K562 (cell line): ENCODE data around the gene CACNG8. TPM values are rescaled to one million over a fixed set of nuclear protein-coding genes. Genes with fewer than 3 reads are reported as not detected.
A peak's percentile ranks its signal among the peaks of the same experiment; 100 is the strongest.

Experiments
- ATAC-seq: fragments of 200-7000 bp; cut with Tn5 transposase; 3 replicates; pipeline ENCODE4 v1.9.1; 2020; ENCODE audit warnings: moderate library complexity
- BruUV-seq: library from RNA; stranded (reverse); fragments of 400-500 nt; replicated peaks from 2 replicates; lab custom pipeline; 2021; lab: Mats Ljungman, UMichigan
- CTCF ChIA-PET: fragments of 300-600 bp; formaldehyde crosslinking; extraction: SDS; loops from one replicate; lab custom pipeline; 2021; ENCODE audit warnings: low intra/inter-chr PET ratio; lab: Yijun Ruan, JAX
- POLR2A ChIA-PET: fragments of 300-600, 350-650 bp; sonication (Branson Sonifier 250); formaldehyde crosslinking; extraction: SDS; loops from one replicate; lab custom pipeline; 2021; ENCODE audit warnings: antibody characterized with exemption, inconsistent platforms; lab: Yijun Ruan, JAX
- DNase-seq, 4 experiments: peaks; one replicate each; pipeline versions ENCODE4 v3.0.0 to v3.0.0-alpha.2; 2011 to 2018; ENCODE audit warnings: low spot score in 3 of 4, mixed read lengths in 3 of 4; ENCODE audit errors: extremely low read depth in 1 of 4
- FAIRE-seq: peaks from 2 replicates; lab custom pipeline; 2011; peaks lifted over from hg19 to GRCh38; lab: Jason Lieb, UNC
- H2AFZ ChIP-seq: 2 replicates; pipeline ENCODE4 v1.6.0; 2011; ENCODE audit warnings: low read depth, low read length, control low read depth, inconsistent platforms
- H3K27ac ChIP-seq: fragments of 200-600 bp; 3 replicates; pipeline ENCODE4 v1.8.0; 2011; ENCODE audit warnings: low read depth, mild to moderate bottlenecking, control low read depth, inconsistent platforms, low read length, moderate library complexity, mixed read lengths; ENCODE audit errors: extremely low read depth
- H3K27me3 ChIP-seq, 2 experiments: fragments of 300-600 bp in 1 of 2; 2 replicates in 1 of 2; 3 replicates in 1 of 2; pipeline versions ENCODE4 v1.6.0 to v1.8.0; 2011; ENCODE audit warnings: inconsistent platforms in 2 of 2, low read length in 2 of 2, mild to moderate bottlenecking in 1 of 2, mixed read lengths in 1 of 2, moderate library complexity in 1 of 2; ENCODE audit not compliant: control insufficient read depth in 2 of 2, insufficient read depth in 2 of 2
- H3K36me3 ChIP-seq: fragments of 300-600 bp; 3 replicates; pipeline ENCODE4 v1.8.0; 2011; ENCODE audit warnings: mild to moderate bottlenecking, low read length, inconsistent platforms; ENCODE audit not compliant: control insufficient read depth, insufficient read depth
- H3K4me1 ChIP-seq, 2 experiments: fragments of 200-600 bp in 1 of 2; replicated peaks in 1 of 2; 2 replicates in 1 of 2; 3 replicates in 1 of 2; pipeline versions ENCODE4 v1.5.1 to v1.8.0; 2011; ENCODE audit warnings: inconsistent platforms in 2 of 2, low read length in 2 of 2, mild to moderate bottlenecking in 1 of 2, mixed read lengths in 1 of 2, moderate library complexity in 1 of 2; ENCODE audit not compliant: control insufficient read depth in 2 of 2, insufficient read depth in 2 of 2
- H3K4me2 ChIP-seq: 2 replicates; pipeline ENCODE4 v1.6.1; 2011; ENCODE audit warnings: low read length, control low read depth, inconsistent platforms, mixed read lengths; ENCODE audit not compliant: insufficient read depth
- H3K4me3 ChIP-seq: fragments of 200-600 bp; sonication (generic), shearing (Covaris generic); 2 replicates; pipeline ENCODE4 v1.5.1; 2016; ENCODE audit warnings: control low read depth, inconsistent platforms
- H3K79me2 ChIP-seq: fragments of 200-600 bp; 3 replicates; pipeline ENCODE4 v1.8.0; 2011; ENCODE audit warnings: low read length, inconsistent platforms; ENCODE audit not compliant: control insufficient read depth, insufficient read depth
- H3K9ac ChIP-seq, 2 experiments: 2 replicates each; pipeline versions ENCODE4 v1.6.0 to v1.6.1; 2011; ENCODE audit warnings: low read depth in 2 of 2, low read length in 2 of 2, control low read depth in 1 of 2, inconsistent platforms in 1 of 2, mild to moderate bottlenecking in 1 of 2, mixed read lengths in 1 of 2; ENCODE audit not compliant: insufficient read depth in 1 of 2
- H3K9me1 ChIP-seq: one replicate; pipeline ENCODE4 v1.6.0; 2011; ENCODE audit warnings: inconsistent platforms, mild to moderate bottlenecking, low read length, moderate library complexity; ENCODE audit not compliant: control insufficient read depth, insufficient read depth
- H3K9me3 ChIP-seq: replicated peaks from 2 replicates; pipeline ENCODE4 v1.5.1; 2011; ENCODE audit warnings: low read depth, low read length, inconsistent platforms; ENCODE audit not compliant: control insufficient read depth, insufficient read depth
- H4K20me1 ChIP-seq: replicated peaks from 2 replicates; pipeline ENCODE4 v1.6.1; 2011; ENCODE audit warnings: low read length, inconsistent platforms, mixed read lengths; ENCODE audit not compliant: control insufficient read depth, insufficient read depth
- GTF2B ChIP-seq: IDR thresholded peaks from 2 replicates; pipeline ENCODE4 v1.6.1; 2011; ENCODE audit not compliant: insufficient read length; ENCODE audit errors: extremely low read depth
- KLF10 ChIP-seq: fragments of 250-450 bp; sonication (Bioruptor Pico); IDR thresholded peaks from 2 replicates; pipeline ENCODE4 v1.6.1; 2021; ENCODE audit warnings: matching md5 sums
- RFX1 ChIP-seq: fragments of 450-650 bp; IDR thresholded peaks from 2 replicates; pipeline ENCODE4 v1.6.1; 2016; ENCODE audit warnings: mild to moderate bottlenecking, moderate library complexity
- THAP12 ChIP-seq: fragments of 250-450 bp; sonication (Bioruptor Pico); IDR thresholded peaks from 2 replicates; pipeline ENCODE4 v1.9.0; 2021; ENCODE audit warnings: mild to moderate bottlenecking, inconsistent platforms
- ZFX ChIP-seq: sonication (generic); formaldehyde crosslinking; IDR thresholded peaks from 2 replicates; pipeline ENCODE4 v1.8.0; 2022; ENCODE audit warnings: mild to moderate bottlenecking, missing genetic modification reagents, moderate library complexity
- WGBS: fragments of 100-300 bp; shearing (Covaris generic); methylation state at CpG from one replicate; pipeline ENCODE4 v1.1.6; 2016; ENCODE audit warnings: low coverage, mixed read lengths; ENCODE audit not compliant: insufficient coverage; ENCODE audit errors: missing lambda C conversion rate; 5-methylcytosine and 5-hydroxymethylcytosine counted together
- in situ Hi-C: fragments of 300-500 bp; cut with MboI; formaldehyde crosslinking; loops from 4 replicates; pipeline ENCODE4 v1.15.0; 2018; ENCODE audit warnings: inconsistent platforms, mixed read lengths
- intact Hi-C: fragments of 100-400 bp; cut with micrococcal nuclease; formaldehyde crosslinking; loops from 2 replicates; pipeline ENCODE4 v1.14.2; 2022
- polyA plus RNA-seq, 8 experiments: library from polyadenylated mRNA; depleted of rRNA in 4 of 8; stranded (reverse) in 5 of 8; unstranded in 3 of 8; fragments of >200 nt; fragmentation: Nextera tagmentation in 2 of 8; fragmentation: Illumina TruSeq in 1 of 8; extraction: Ambion mirVana in 2 of 8; extraction: Trizol in 1 of 8; gene quantifications; 2 replicates each; pipeline versions ENCODE4 v1.2.1 to v1.2.3, GENCODE V29; 2011 to 2014; ENCODE audit warnings: inconsistent platforms in 1 of 8, missing spikeins in 1 of 8
- total RNA-seq, 7 experiments: library from RNA; depleted of rRNA in 6 of 7; stranded (reverse); fragments of >200 nt in 6 of 7; fragmentation: Illumina TruSeq in 2 of 7; extraction: Trizol in 2 of 7; gene quantifications; 2 replicates each; pipeline versions ENCODE4 v1.2.1 to v1.2.3, GENCODE V29; 2011 to 2021; ENCODE audit warnings: low replicate concordance in 1 of 7

CACNG8 gene
- total and polyA plus RNA-seq, 9 of the 15 experiments (the other 6 are each of a cell fraction or from before 2014, with no cell fraction given): 0.02 to 0.05 TPM; not detected in 7

GRCh38 chr19:54014920-54015560 is 52.3 kb downstream of the CACNG8 start (continued):
- TF ChIP-seq GTF2B: no peak
- TF ChIP-seq, all 486 proteins: peak for 0

DNA sequence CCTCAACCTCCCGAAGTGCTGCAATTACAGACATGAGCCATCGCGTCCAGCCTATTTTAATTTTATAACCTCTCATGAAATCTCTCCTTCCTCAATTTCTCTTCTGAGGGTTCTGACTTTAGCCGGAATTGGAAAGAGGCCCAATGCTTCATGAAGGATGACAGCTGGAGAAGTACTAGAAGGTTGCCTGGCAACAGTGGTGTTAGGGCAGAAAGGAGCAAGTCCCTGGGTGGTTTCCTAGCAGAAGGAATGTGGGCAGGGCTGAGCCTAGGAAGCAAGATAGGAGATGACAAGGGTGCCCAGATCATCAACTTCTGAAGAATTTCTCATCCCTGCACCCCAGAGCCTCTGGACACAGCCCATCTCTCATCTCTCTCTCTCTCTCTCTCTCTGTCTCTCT is 54.5 kb downstream of the CACNG8 start:
- no peaks in the 10 kb centered on the region for H3K9me1 ChIP-seq
- H3K4me3 ChIP-seq: no peak overlapping the region
- peaks cover 11 to 32% of the 10 kb centered on the region in 2 experiments; a peak in 4 of 5 replicates for H3K27me3 ChIP-seq
- BruUV-seq: no TSS peak
- H3K36me3 ChIP-seq: no peaks in the 10 kb centered on the region
- no peak overlapping the region for H2AFZ ChIP-seq
- H3K4me1 ChIP-seq: peaks cover 6 to 12% of the 10 kb centered on the region in 2 experiments; a peak in 3 of 5 replicates
- intact Hi-C loops: no loop called here
- DNase-seq (no peak), FAIRE-seq (no peak), ATAC-seq (no peak)
- H3K4me2 ChIP-seq: no peak overlapping the region
- no peak overlapping the region for H3K27ac ChIP-seq
- TF ChIP-seq RFX1 (peak; percentile 58), ZFX (CRISPR knock-in tag) (no peak), KLF10 (CRISPR knock-in tag) (no peak), THAP12 (CRISPR knock-in tag) (no peak)
- no peak overlapping the region for H3K9ac ChIP-seq
- H4K20me1 ChIP-seq: no peaks in the 10 kb centered on the region
- H3K9me3 ChIP-seq: no peaks in the 10 kb centered on the region
- H3K79me2 ChIP-seq: no peaks in the 10 kb centered on the region
- ChIA-PET CTCF (no interaction called here), POLR2A (interaction anchor here (0.6 kb wide), 1 partner anchor 136 kb away, joined by 3 read pairs; no protein-coding TSS in a partner anchor)
- in situ Hi-C loops: no loop called here
- WGBS: 2% methylated on average over 4 of the region's 4 CpGs
